ENCODE measurements around the gene CAPZA3. TPM values are rescaled to one million over a fixed set of nuclear protein-coding genes. Genes with fewer than 3 reads are reported as not detected.

Gene CAPZA3, protein sequence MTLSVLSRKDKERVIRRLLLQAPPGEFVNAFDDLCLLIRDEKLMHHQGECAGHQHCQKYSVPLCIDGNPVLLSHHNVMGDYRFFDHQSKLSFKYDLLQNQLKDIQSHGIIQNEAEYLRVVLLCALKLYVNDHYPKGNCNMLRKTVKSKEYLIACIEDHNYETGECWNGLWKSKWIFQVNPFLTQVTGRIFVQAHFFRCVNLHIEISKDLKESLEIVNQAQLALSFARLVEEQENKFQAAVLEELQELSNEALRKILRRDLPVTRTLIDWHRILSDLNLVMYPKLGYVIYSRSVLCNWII
- total RNA-seq: not detected in 2 replicates

GRCh38 chr12:18737819-18738218 lies at the start of gene CAPZA3, which contains the start of gene PLCZ1:
CAPZA3 (plus strand) TSS chr12:18738119; CDS start chr12:18738269, 150 bp downstream.
PLCZ1 (minus strand) TSS chr12:18738012; CDS start chr12:18737371, 641 bp downstream.

Other genes with a start within 250 kb of the CAPZA3 start
- gene PLCZ1, start 107 bp upstream of the CAPZA3 start, total RNA-seq: 0.18 TPM in 1 of 2 replicates, not detected in the other

Measured in smooth muscle cell of the umbilical artery (primary cell).